HG03575 (cell line): ENCODE measurements around the gene LONP1.

Source experiments
- ATAC-seq: cut with Tn5 transposase; IDR thresholded peaks from one replicate; pipeline ENCODE4 v1.9.1; 2021; ENCODE audit not compliant: unreplicated experiment, insufficient number of reproducible peaks, low FRiP score; ENCODE audit errors: extremely low read depth

LONP1 gene

DNA sequence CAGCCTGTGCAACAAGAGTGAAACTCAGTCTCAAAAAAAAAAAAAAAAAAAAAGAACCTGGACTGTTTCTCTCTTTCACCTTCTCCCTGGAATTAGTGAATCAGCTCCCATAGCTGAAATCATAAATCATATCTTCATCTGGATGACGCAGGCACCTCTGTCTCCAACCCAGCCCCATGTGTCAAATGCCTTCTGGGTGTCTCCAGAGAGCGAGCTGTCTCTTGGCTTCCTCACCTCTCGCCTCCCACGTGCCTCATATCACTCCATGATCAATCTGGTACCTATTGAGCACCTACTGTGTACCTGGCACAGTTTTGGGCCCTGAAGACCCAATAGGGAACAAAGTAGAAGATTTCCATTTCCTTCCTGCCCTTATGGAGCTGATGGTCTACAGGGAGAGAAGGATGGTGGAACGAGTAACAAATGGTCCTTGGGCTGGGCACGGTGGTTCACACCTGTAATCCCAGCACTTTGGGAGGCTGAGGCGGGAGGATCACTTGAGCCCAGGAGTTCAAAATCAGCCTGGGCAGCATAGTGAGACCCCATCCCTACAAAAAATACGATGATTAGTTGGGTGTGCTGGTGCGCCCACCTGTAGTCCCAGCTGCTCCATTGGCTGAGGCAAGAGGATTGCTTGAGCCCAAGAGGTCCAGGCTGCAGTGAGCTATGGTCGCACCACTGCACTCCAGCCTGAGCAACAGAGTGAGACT is 36.6 kb downstream of the LONP1 start:
- no peak for ATAC-seq

GRCh38 chr19:5682107-5682482 is 37.9 kb downstream of the LONP1 start:
- ATAC-seq = no peak

DNA sequence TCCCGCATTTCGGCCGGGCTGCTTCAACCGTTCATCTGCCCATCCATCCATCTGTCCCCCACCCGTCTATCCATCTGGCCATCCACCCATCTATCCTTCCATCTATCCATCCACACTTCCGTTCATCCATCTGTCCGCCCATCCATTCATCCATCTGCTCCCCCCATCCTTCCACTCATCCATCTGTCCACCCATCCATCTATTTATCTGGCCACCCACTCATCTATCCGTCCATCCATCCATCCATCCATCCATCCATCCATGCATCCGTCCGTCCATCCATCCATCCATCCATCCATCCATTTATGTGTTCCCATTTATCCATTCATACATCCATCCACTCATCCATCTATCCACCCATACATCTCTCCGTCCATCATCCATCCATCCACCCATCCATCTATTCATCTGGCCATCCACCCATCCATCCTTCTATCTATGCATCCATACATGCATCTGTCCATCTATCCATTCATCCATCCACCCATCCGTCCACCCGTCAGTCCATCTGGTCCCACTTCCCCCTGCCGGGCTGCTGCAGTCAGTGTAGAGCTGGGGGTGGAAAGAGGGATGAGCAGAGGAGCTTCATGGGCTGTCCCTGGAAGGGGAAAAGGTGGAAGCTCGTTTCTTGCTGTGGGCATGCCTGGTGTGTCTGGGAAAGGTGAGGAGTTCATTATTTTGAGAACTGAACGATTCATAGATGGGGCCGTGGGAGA is 38.4 kb downstream of the LONP1 start:
- no peak for ATAC-seq

GRCh38 chr19:5680437-5681368 is 39.2 kb downstream of the LONP1 start, which contains the start of the genes HSD11B1L and MICOS13:
HSD11B1L (plus strand) TSS chr19:5681027; CDS start chr19:5684833, 3,806 bp downstream.
MICOS13 (minus strand) TSS chr19:5680516; CDS start chr19:5680486, 30 bp downstream.
- ATAC-seq = peak; percentile 24

- peak; percentile 5 for ATAC-seq
These were observed 39.9 kb downstream of the LONP1 start for GRCh38 chr19:5680084-5680436.

DNA sequence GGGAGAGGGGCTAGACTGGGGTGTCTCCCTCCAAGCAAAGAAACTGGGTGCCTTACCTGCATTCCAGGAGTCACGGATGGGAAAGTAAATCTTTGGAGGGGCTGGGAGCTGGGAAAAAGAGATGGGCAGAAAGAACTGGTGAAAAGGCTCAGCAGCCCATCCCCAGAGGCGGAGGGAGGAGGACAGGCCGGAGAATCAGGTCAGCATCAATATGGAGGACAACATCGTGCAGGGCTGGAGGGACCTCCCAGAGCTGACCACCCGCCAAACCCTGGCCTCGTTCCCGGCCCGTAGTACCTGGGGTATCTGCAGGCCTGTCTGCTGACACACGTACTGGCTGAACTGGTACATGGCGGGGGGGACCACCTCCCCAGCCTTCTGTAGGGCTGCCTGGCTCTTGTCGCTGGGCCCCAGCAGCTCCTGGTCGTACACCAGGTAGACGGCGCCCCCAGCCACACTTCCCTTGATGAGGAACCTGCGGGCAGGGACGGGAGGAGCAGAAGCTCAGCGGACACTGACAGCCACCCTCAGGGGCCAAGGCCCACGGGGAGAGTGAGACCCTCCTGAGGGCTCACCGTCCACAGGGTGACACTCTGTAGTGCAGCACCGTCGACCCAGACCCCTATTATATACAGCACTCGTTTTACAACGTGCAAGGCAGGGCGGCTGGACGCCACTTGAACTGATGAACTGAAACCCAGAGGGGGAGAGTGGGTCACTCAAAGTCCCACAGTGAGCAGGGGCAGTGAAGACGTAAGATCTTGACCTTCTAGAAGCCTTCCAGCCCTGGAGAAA is 40.5 kb downstream of the LONP1 start:
- no peak for ATAC-seq

- no peak for ATAC-seq
These were observed 41.8 kb downstream of the LONP1 start for GRCh38 chr19:5678071-5678718.

GRCh38 chr19:5677580-5677979 is 42.4 kb downstream of the LONP1 start:
- no peak for ATAC-seq

DNA sequence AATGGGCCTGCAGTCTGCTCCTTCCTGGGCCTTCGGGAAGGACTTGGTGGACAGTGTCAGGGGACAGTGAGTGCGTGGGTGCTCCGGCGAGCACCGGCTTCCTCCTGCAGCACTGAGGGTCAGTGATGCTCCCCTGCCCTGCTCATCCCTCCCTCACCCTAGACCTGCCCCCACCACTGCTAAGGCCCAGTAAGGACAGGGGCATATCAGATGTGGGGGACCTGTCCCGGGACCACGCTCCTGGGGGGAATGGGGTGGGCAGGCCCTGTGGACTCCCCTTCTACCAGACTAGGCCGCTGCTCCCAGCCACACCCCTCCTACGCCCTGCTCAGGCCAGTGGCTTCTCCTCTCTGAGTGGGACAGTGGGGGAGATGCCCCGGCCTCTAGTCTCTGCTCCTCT is 42.8 kb downstream of the LONP1 start:
- ATAC-seq = no peak

DNA sequence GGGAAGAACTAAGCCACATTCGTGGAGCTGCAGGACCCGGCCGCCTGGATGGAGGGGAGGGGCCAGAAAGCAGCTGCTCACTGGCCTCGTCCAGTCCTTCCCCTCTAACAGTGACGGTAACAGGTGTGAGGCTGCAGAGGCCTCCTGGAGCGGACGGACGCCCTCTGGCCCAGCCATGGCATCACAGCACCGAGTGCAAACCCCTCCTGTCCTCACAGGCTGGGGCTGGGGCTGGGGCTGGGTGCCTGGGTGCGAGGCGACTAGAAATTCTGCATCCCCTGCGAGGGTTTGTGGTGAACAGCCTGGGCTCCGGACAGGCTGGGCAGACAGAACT is 43.2 kb downstream of the LONP1 start:
- ATAC-seq = no peak

GRCh38 chr19:5676105-5676771 is 43.7 kb downstream of the LONP1 start:
- ATAC-seq = no peak

GRCh38 chr19:5674714-5675113 is 45.2 kb downstream of the LONP1 start:
- ATAC-seq = no peak

- no peak for ATAC-seq
These were observed 46.2 kb downstream of the LONP1 start for GRCh38 chr19:5673752-5674151.

DNA sequence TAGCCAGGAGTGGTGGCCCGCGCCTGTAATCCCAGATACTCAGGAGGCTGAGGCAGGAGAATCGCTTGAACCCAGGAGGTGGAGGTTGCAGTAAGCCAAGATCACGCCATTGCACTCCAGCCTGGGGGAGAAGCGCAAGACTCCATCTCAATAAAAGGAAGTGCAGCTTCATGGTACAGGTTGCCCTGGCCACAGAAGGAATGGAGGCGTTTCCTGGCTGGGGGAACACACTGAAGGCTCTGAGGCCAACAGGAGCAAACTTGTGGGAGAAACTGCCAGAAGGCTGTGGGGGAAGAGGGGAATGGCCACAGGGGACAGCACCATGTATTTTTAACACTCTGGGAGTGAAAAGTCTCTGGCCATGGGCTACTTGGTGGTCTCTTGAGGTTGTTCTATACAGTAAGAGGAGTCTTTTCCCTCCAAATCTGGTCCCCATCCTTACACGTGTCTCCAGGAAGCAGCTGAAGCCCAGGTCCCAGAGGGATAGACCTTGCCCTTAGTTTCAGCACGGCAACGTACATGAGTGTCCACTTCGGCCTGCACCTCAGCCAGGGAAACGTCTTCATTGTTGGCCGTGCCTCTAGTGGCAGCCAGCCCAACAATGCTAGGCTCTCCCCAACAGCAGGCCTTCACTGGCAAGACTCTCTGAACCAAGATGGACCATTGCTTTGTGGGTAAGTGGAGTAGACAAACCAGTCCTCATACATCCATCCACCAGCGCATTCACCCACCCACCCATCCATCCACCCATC is 47.1 kb downstream of the LONP1 start:
- no peak for ATAC-seq

- ATAC-seq = no peak
These were observed 48.3 kb downstream of the LONP1 start for GRCh38 chr19:5671600-5671999.

- no peak for ATAC-seq
These were observed 50.7 kb downstream of the LONP1 start for GRCh38 chr19:5669212-5669611.

DNA sequence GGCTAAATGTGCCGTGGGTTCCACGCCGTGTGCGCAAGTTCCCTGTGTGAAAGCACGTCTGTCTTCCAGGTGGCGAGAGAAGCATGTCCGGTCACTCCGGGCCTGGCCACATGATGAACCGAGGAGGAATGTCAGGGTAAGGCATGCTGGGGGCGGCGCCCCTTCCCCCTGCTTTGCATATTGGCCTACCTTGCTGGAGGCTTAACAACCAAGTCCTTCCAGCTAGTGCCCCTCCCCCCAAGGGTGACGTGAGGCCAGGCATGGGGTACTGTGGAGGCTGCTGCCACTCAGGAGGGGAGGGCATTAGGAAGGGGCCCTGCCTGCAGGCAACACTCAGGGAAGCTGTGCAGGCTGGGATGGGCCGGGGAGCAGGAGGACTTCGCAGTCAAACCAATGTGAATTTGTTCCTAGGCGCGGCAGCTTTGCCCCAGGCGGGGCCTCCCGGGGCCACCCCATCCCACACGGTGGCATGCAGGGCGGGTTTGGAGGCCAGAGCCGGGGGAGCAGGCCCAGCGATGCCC is 52.1 kb downstream of the LONP1 start:
- no peak for ATAC-seq
